Measurements from ENCODE around the gene TMIGD1. TPM values are rescaled to one million over a fixed set of nuclear protein-coding genes. Genes with fewer than 3 reads are reported as not detected.

The TMIGD1 gene
- total and polyA plus RNA-seq, 2 of the 13 experiments (the other 11 are each of a cell fraction or from before 2014, with no cell fraction given) = not detected

DNA sequence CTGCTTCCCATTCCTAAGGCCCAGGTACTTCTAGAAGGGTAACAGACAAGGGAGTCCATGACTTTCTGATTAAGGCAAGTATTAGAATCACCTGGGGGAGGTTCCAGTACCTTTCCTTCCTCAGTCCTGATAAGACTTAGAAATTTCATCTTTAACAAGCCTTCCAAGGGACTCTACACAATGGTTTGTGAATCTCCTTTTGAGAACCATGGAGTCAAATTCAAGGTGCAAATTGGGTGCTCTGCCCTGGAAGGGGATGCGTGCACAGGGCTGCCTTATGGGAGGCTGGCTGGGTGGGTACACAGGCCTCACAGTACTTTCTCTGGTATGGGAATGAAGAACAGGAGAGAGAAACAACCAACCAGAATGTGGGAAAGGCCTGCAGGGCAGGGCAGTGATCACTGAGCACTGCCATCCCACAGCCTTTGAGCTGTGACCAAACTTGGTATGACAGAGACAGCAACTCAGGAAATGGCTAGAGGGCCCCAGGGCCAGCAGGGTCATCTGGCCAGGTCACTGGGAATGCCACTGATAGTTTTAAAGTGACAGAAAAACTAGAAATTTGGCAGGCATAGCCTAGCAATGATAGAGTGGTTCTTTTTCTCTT lies 3.6 kb upstream of the TMIGD1 start (continued):
- TF ChIP-seq, protein P1, sequence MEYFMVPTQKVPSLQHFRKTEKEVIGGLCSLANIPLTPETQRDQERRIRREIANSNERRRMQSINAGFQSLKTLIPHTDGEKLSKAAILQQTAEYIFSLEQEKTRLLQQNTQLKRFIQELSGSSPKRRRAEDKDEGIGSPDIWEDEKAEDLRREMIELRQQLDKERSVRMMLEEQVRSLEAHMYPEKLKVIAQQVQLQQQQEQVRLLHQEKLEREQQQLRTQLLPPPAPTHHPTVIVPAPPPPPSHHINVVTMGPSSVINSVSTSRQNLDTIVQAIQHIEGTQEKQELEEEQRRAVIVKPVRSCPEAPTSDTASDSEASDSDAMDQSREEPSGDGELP (IDR thresholded peaks at IDR 0.05; ENCODE audit: borderline replicate concordance, low read depth) = peak; percentile 62; the same call in 1 of the 2 replicates
- TF ChIP-seq CENPX (CRISPR knock-in tag; IDR thresholded peaks at IDR 0.05) (no peak), NFE2 (CRISPR knock-in tag; IDR thresholded peaks at IDR 0.05) (no peak), ZNF256 (CRISPR knock-in tag; conservative IDR thresholded peaks at IDR 0.05) (no peak), DNMT1 (CRISPR knock-in tag; IDR thresholded peaks at IDR 0.05) (no peak), ZBTB38 (CRISPR knock-in tag; IDR thresholded peaks at IDR 0.05) (no peak), HCFC1 (IDR thresholded peaks at IDR 0.05; ENCODE audit: low read depth, low read length) (no peak), ZNF3 (CRISPR knock-in tag; IDR thresholded peaks at IDR 0.05) (no peak), NR3C1 (CRISPR knock-in tag; IDR thresholded peaks at IDR 0.05) (no peak), ZNF614 (CRISPR knock-in tag; IDR thresholded peaks at IDR 0.05; ENCODE audit: borderline replicate concordance) (no peak; the same call in 1 of the 2 replicates), RBM22 (optimal IDR thresholded peaks at IDR 0.05; ENCODE audit: low read length) (no peak), GPN1 (CRISPR knock-in tag; IDR thresholded peaks at IDR 0.05; ENCODE audit: borderline replicate concordance) (no peak), HOXA7 (CRISPR knock-in tag; IDR thresholded peaks at IDR 0.05) (no peak), ZNF773 (CRISPR knock-in tag; IDR thresholded peaks at IDR 0.05; ENCODE audit: borderline replicate concordance) (no peak), CHD2 (IDR thresholded peaks at IDR 0.05; ENCODE audit: low read depth, low read length) (no peak), ZNF431 (CRISPR knock-in tag; IDR thresholded peaks at IDR 0.05; ENCODE audit: borderline replicate concordance, low read depth) (no peak), ZNF496 (CRISPR knock-in tag; IDR thresholded peaks at IDR 0.05; ENCODE audit: insufficient replicate concordance) (no peak), ZNF160 (CRISPR knock-in tag; IDR thresholded peaks at IDR 0.05) (no peak), CEBPB (IDR thresholded peaks at IDR 0.05; ENCODE audit: borderline replicate concordance, low read depth, low read length) (no peak), ISX (CRISPR knock-in tag; conservative IDR thresholded peaks at IDR 0.05) (no peak), ARNT (IDR thresholded peaks at IDR 0.05) (no peak), SNRNP70 (IDR thresholded peaks at IDR 0.05; ENCODE audit: low read depth, low read length) (no peak)
- TF ChIP-seq, protein P2, sequence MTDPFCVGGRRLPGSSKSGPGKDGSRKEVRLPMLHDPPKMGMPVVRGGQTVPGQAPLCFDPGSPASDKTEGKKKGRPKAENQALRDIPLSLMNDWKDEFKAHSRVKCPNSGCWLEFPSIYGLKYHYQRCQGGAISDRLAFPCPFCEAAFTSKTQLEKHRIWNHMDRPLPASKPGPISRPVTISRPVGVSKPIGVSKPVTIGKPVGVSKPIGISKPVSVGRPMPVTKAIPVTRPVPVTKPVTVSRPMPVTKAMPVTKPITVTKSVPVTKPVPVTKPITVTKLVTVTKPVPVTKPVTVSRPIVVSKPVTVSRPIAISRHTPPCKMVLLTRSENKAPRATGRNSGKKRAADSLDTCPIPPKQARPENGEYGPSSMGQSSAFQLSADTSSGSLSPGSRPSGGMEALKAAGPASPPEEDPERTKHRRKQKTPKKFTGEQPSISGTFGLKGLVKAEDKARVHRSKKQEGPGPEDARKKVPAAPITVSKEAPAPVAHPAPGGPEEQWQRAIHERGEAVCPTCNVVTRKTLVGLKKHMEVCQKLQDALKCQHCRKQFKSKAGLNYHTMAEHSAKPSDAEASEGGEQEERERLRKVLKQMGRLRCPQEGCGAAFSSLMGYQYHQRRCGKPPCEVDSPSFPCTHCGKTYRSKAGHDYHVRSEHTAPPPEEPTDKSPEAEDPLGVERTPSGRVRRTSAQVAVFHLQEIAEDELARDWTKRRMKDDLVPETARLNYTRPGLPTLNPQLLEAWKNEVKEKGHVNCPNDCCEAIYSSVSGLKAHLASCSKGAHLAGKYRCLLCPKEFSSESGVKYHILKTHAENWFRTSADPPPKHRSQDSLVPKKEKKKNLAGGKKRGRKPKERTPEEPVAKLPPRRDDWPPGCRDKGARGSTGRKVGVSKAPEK (CRISPR knock-in tag; IDR thresholded peaks at IDR 0.05; ENCODE audit: borderline replicate concordance) = no peak
- TF ChIP-seq, protein P3, sequence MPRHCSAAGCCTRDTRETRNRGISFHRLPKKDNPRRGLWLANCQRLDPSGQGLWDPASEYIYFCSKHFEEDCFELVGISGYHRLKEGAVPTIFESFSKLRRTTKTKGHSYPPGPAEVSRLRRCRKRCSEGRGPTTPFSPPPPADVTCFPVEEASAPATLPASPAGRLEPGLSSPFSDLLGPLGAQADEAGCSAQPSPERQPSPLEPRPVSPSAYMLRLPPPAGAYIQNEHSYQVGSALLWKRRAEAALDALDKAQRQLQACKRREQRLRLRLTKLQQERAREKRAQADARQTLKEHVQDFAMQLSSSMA (CRISPR knock-in tag; IDR thresholded peaks at IDR 0.05) = no peak
- TF ChIP-seq, protein P4, sequence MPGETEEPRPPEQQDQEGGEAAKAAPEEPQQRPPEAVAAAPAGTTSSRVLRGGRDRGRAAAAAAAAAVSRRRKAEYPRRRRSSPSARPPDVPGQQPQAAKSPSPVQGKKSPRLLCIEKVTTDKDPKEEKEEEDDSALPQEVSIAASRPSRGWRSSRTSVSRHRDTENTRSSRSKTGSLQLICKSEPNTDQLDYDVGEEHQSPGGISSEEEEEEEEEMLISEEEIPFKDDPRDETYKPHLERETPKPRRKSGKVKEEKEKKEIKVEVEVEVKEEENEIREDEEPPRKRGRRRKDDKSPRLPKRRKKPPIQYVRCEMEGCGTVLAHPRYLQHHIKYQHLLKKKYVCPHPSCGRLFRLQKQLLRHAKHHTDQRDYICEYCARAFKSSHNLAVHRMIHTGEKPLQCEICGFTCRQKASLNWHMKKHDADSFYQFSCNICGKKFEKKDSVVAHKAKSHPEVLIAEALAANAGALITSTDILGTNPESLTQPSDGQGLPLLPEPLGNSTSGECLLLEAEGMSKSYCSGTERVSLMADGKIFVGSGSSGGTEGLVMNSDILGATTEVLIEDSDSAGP (CRISPR knock-in tag; IDR thresholded peaks at IDR 0.05; ENCODE audit: borderline replicate concordance) = peak; percentile 98
- TF ChIP-seq, protein P5, sequence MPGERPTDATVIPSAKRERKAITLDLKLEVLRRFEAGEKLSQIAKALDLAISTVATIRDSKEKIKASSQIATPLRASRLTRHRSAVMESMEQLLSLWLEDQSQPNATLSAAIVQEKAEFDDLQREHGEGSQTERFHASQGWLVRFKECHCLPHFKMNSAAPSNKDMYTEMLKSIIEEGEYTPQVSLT (CRISPR knock-in tag; IDR thresholded peaks at IDR 0.05; ENCODE audit: borderline replicate concordance, low read depth) = no peak
